Mucosa of descending colon (tissue), 3 donors: ENCODE data around the gene PRDM1. TPM values are rescaled to one million over a fixed set of nuclear protein-coding genes. Genes with fewer than 3 reads are reported as not detected.

Source experiments
- ATAC-seq: fragments of 200-7000 bp; cut with Tn5 transposase; one replicate; pipeline ENCODE4 v1.9.1; 2020; ENCODE audit warnings: mild to moderate bottlenecking, moderate library complexity
- DNase-seq, 3 donors: peaks; one replicate each; pipeline ENCODE4 v3.0.0-alpha.2; 2020
- H3K36me3 ChIP-seq: fragments of 200-600 bp; one replicate; pipeline ENCODE4 v1.8.0; 2021; ENCODE audit warnings: low read depth, mild to moderate bottlenecking
- H3K4me1 ChIP-seq: fragments of 200-600 bp; one replicate; pipeline ENCODE4 v1.8.0; 2021; ENCODE audit warnings: low read depth, mild to moderate bottlenecking
- H3K4me3 ChIP-seq: fragments of 200-600 bp; one replicate; pipeline ENCODE4 v1.8.0; 2021; ENCODE audit warnings: mild to moderate bottlenecking
- H3K9me3 ChIP-seq: fragments of 200-600 bp; one replicate; pipeline ENCODE4 v1.8.0; 2021; ENCODE audit warnings: mild to moderate bottlenecking
- CTCF ChIP-seq: fragments of 200-600 bp; IDR thresholded peaks from one replicate; pipeline ENCODE4 v1.8.0; 2022; ENCODE audit warnings: antibody characterized with exemption, mild to moderate bottlenecking
- intact Hi-C, 2 donors: fragments of 100-400 bp; cut with DNase I in 1 of 2; cut with micrococcal nuclease in 1 of 2; formaldehyde crosslinking; loops; one replicate each; pipeline versions ENCODE4 v1.11.0 to v1.11.1; 2022; cut with DNase I, micrococcal nuclease
- total RNA-seq, 3 donors: library from RNA; stranded (reverse); fragmentation: NEBNext Ultra II Directional in 2 of 3; extraction: Animal tissue kit (Norgen Biotek cat#: 25700) in 2 of 3; gene quantifications; one replicate each; pipeline versions ENCODE4 v1.2.1 to v1.2.4, GENCODE V29; 2021 to 2023
- donor health status: DM: no; HTN: no; CAD: no; lungs with moderate emphysema.
- donor health status: DM: no; HTN: no; CAD: no.
- donor health status: DM: no; HTN: yes; CAD: no.

The PRDM1 gene
- total RNA-seq, 3 donors from 2014 or later: 10.5 to 30.7 (median 23.4) TPM

- ATAC-seq (peak; percentile 88), DNase-seq (peak; percentile 72 to 87 (median 76))
- intact Hi-C loops: loop anchor here in 1 of 2 donors (10.0 kb wide), 1 partner anchor 126 kb away; no protein-coding TSS in a partner anchor
- Histone ChIP-seq H3K4me3 (peak overlapping the region; percentile 9), H3K4me1 (peaks cover 18% of the 10 kb centered on the region), H3K36me3 (no peaks in the 10 kb centered on the region), H3K9me3 (no peaks in the 10 kb centered on the region)
- TF ChIP-seq CTCF: no peak
Measured at GRCh38 chr6:106098383-106099234, 12.5 kb downstream of the PRDM1 start.

- H3K4me1 ChIP-seq: peaks cover 18% of the 10 kb centered on the region
- intact Hi-C loops: loop anchor here in 1 of 2 donors (10.0 kb wide), 1 partner anchor 126 kb away; no protein-coding TSS in a partner anchor
- ATAC-seq (peak; percentile 28), DNase-seq (peak in 1 of 3 donors; percentile 62)
- no peak for TF ChIP-seq CTCF
- H3K4me3 ChIP-seq: peak overlapping the region; percentile 9
- H3K9me3 ChIP-seq: no peaks in the 10 kb centered on the region
- no peaks in the 10 kb centered on the region for H3K36me3 ChIP-seq
Measured at GRCh38 chr6:106099235-106099537, 13.1 kb downstream of the PRDM1 start.

GRCh38 chr6:106100755-106101154 is 14.6 kb downstream of the PRDM1 start:
- DNase-seq (no peak), ATAC-seq (no peak)
- no peak for TF ChIP-seq CTCF
- intact Hi-C loops: no loop called here
- no peaks in the 10 kb centered on the region for H3K9me3 ChIP-seq
- peaks cover 18% of the 10 kb centered on the region for H3K4me1 ChIP-seq
- no peak overlapping the region for H3K4me3 ChIP-seq
- no peaks in the 10 kb centered on the region for H3K36me3 ChIP-seq

GRCh38 chr6:106101466-106101865 is 15.3 kb downstream of the PRDM1 start:
- Histone ChIP-seq H3K4me1 (peaks cover 17% of the 10 kb centered on the region), H3K9me3 (no peaks in the 10 kb centered on the region), H3K4me3 (no peak overlapping the region), H3K36me3 (no peaks in the 10 kb centered on the region)
- DNase-seq (no peak), ATAC-seq (no peak)
- no peak for TF ChIP-seq CTCF
- intact Hi-C loops: no loop called here

- ATAC-seq (no peak), DNase-seq (no peak)
- no peak for TF ChIP-seq CTCF
- Histone ChIP-seq H3K9me3 (no peaks in the 10 kb centered on the region), H3K4me3 (no peak overlapping the region), H3K36me3 (no peaks in the 10 kb centered on the region), H3K4me1 (peaks cover 12% of the 10 kb centered on the region)
- intact Hi-C loops: no loop called here
Measured at GRCh38 chr6:106102034-106102433, 15.9 kb downstream of the PRDM1 start.
